OCI-LY7 (cell line): ENCODE data around the gene CTDSPL2. TPM values are rescaled to one million over a fixed set of nuclear protein-coding genes. Genes with fewer than 3 reads are reported as not detected.
"Not testable (repeated sequence)": the region's sequence is repeated elsewhere in the genome, so short reads cannot be mapped to it uniquely, and the experiment has no call there.

Experiments used
- BruUV-seq: library from RNA; stranded (reverse); fragments of 400-500 nt; replicated peaks from 2 replicates; lab custom pipeline; 2021; lab: Mats Ljungman, UMichigan
- CTCF ChIA-PET: fragments of 300-600 bp; sonication (Branson Sonifier 250); formaldehyde crosslinking; loops from one replicate; lab custom pipeline; 2022; ENCODE audit warnings: antibody characterized with exemption; ENCODE audit not compliant: unreplicated experiment; lab: Charles Lee
- POLR2A ChIA-PET: fragments of 300-600 bp; sonication (Branson Sonifier 250); formaldehyde crosslinking; loops from one replicate; lab custom pipeline; 2022; ENCODE audit warnings: antibody characterized with exemption; lab: Charles Lee
- DNase-seq: peaks from one replicate; pipeline ENCODE4 v3.0.0-alpha.2; 2015; ENCODE audit warnings: low spot score
- H2AFZ ChIP-seq: fragments of 200-600 bp; sonication (generic), shearing (Covaris generic); 2 replicates; pipeline ENCODE4 v1.6.1; 2014; ENCODE audit warnings: mild to moderate bottlenecking, antibody characterized with exemption, low read length, moderate library complexity
- H3K27ac ChIP-seq: fragments of 200-600 bp; sonication (generic); 2 replicates; pipeline ENCODE4 v1.5.1; 2014; ENCODE audit warnings: mixed run types, low read depth, mild to moderate bottlenecking, moderate library complexity, low read length, inconsistent platforms; ENCODE audit not compliant: poor library complexity, severe bottlenecking
- H3K36me3 ChIP-seq: fragments of 200-600 bp; sonication (generic); 2 replicates; pipeline ENCODE4 v1.6.1; 2014; ENCODE audit warnings: mild to moderate bottlenecking, antibody characterized with exemption, low read length, moderate library complexity, mixed read lengths; ENCODE audit not compliant: insufficient read depth
- H3K4me1 ChIP-seq: fragments of 200-600 bp; sonication (generic); 2 replicates; pipeline ENCODE4 v1.5.1; 2014; ENCODE audit warnings: mild to moderate bottlenecking, low read length; ENCODE audit not compliant: insufficient read depth, poor library complexity, severe bottlenecking
- H3K4me2 ChIP-seq: fragments of 200-600 bp; sonication (generic); 2 replicates; pipeline ENCODE4 v1.6.1; 2014; ENCODE audit warnings: mild to moderate bottlenecking, low read length
- H3K4me3 ChIP-seq: fragments of 200-600 bp; sonication (generic); 2 replicates; pipeline ENCODE4 v1.5.1; 2014; ENCODE audit warnings: mild to moderate bottlenecking, low read depth, low read length; ENCODE audit not compliant: poor library complexity, severe bottlenecking
- H3K79me2 ChIP-seq: fragments of 200-600 bp; sonication (generic); 2 replicates; pipeline ENCODE4 v1.6.1; 2016; ENCODE audit warnings: low read depth, mild to moderate bottlenecking, low read length, moderate library complexity, mixed read lengths; ENCODE audit not compliant: insufficient read depth
- H3K9me2 ChIP-seq: fragments of 200-600 bp; sonication (generic); 2 replicates; pipeline ENCODE4 v1.6.1; 2016; ENCODE audit warnings: mild to moderate bottlenecking, low read length, mixed read lengths; ENCODE audit not compliant: insufficient read depth
- H3K9me3 ChIP-seq: fragments of 200-600 bp; sonication (generic); 2 replicates; pipeline ENCODE4 v1.6.1; 2014; ENCODE audit warnings: mild to moderate bottlenecking, mixed run types, low read length, mixed read lengths
- H4K20me1 ChIP-seq: fragments of 200-600 bp; sonication (generic); 2 replicates; pipeline ENCODE4 v1.6.1; 2014; ENCODE audit warnings: mild to moderate bottlenecking, antibody characterized with exemption, low read length, moderate library complexity, mixed read lengths; ENCODE audit not compliant: insufficient read depth
- EZH2phosphoT487 ChIP-seq: fragments of 200-600 bp; sonication (generic); IDR thresholded peaks from 2 replicates; pipeline ENCODE4 v1.6.1; 2018; ENCODE audit warnings: low read depth, borderline replicate concordance, mild to moderate bottlenecking, mixed run types, antibody characterized with exemption, low read length, moderate library complexity, mixed read lengths
- intact Hi-C: fragments of 100-400 bp; cut with micrococcal nuclease; formaldehyde crosslinking; loops from one replicate; pipeline ENCODE4 v1.10.0; 2022; ENCODE audit not compliant: unreplicated experiment
- total RNA-seq, 2 experiments: library from RNA; depleted of rRNA in 1 of 2; stranded (reverse); fragments of >200 nt in 1 of 2; shearing (Covaris generic) in 1 of 2; gene quantifications; 2 replicates each; pipeline ENCODE4 v1.2.3, GENCODE V29; 2014 to 2022
- TF ChIP-seq, protein P1 (sequence below): fragments of 200-600 bp; sonication (generic); conservative IDR thresholded peaks from 2 replicates; pipeline ENCODE4 v1.5.1; 2014; ENCODE audit warnings: mild to moderate bottlenecking, antibody characterized with exemption, low read length, moderate library complexity, mixed read lengths

Gene CTDSPL2
- total RNA-seq, 2 experiments from 2014 or later: 88.0 to 138 TPM

GRCh38 chr15:44529864-44530604, 102.6 kb downstream of the CTDSPL2 start:
- Histone ChIP-seq H4K20me1 (no peaks in the 10 kb centered on the region), H3K79me2 (no peaks in the 10 kb centered on the region), H3K27ac (no peak overlapping the region), H3K4me1 (no peaks in the 10 kb centered on the region), H3K4me3 (no peak overlapping the region), H2AFZ (no peak overlapping the region), H3K9me3 (no peaks in the 10 kb centered on the region), H3K36me3 (peaks cover 27% of the 10 kb centered on the region; the same call in 1 of the 2 replicates), H3K9me2 (no peaks in the 10 kb centered on the region), H3K4me2 (no peak overlapping the region)
- DNase-seq: no peak
- no peak for TF ChIP-seq EZH2phosphoT487
- TF ChIP-seq, protein P1, sequence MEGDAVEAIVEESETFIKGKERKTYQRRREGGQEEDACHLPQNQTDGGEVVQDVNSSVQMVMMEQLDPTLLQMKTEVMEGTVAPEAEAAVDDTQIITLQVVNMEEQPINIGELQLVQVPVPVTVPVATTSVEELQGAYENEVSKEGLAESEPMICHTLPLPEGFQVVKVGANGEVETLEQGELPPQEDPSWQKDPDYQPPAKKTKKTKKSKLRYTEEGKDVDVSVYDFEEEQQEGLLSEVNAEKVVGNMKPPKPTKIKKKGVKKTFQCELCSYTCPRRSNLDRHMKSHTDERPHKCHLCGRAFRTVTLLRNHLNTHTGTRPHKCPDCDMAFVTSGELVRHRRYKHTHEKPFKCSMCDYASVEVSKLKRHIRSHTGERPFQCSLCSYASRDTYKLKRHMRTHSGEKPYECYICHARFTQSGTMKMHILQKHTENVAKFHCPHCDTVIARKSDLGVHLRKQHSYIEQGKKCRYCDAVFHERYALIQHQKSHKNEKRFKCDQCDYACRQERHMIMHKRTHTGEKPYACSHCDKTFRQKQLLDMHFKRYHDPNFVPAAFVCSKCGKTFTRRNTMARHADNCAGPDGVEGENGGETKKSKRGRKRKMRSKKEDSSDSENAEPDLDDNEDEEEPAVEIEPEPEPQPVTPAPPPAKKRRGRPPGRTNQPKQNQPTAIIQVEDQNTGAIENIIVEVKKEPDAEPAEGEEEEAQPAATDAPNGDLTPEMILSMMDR: no peak
- CTCF ChIA-PET: no interaction called here
- POLR2A ChIA-PET: interaction anchor here (0.7 kb wide), 1 partner anchor 137 kb away, joined by 4 read pairs; no protein-coding TSS in a partner anchor
- intact Hi-C loops: no loop called here
- TSS peak; percentile 35 for BruUV-seq

DNA sequence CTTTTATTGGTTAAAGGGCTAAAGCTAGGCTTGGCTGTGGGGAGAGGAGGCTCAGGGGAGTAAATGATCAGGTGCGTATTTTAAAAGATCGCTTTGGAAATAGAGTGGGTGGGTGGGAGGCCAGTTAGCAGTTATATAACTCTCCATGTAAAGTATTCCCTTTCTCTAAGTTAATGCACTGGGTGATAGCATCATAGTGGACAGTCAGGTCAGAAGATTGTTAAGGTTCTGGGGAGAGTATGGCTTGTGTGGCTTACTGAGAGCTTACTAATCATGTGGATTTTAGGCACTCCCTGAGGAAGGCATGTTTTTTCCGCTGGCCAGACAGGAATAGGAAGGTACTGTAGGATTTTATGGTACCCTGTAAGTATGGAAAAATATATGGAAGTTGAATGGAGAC, 103.2 kb downstream of the CTDSPL2 start:
- Histone ChIP-seq H3K9me2 (no peaks in the 10 kb centered on the region), H3K36me3 (peaks cover 21% of the 10 kb centered on the region; the same call in 1 of the 2 replicates), H3K79me2 (no peaks in the 10 kb centered on the region), H4K20me1 (no peaks in the 10 kb centered on the region), H3K27ac (no peak overlapping the region), H3K4me1 (peaks cover 2% of the 10 kb centered on the region), H3K9me3 (no peaks in the 10 kb centered on the region), H3K4me2 (no peak overlapping the region), H3K4me3 (no peak overlapping the region), H2AFZ (no peak overlapping the region)
- POLR2A ChIA-PET: interaction anchor here (0.7 kb wide), 1 partner anchor 137 kb away, joined by 4 read pairs; no protein-coding TSS in a partner anchor
- CTCF ChIA-PET: no interaction called here
- TF ChIP-seq, protein P1: no peak
- no peak for TF ChIP-seq EZH2phosphoT487
- intact Hi-C loops: no loop called here
- no TSS peak for BruUV-seq
- DNase-seq: no peak

- H3K4me1 ChIP-seq, H3K4me2 ChIP-seq, H3K27ac ChIP-seq, DNase-seq, H2AFZ ChIP-seq, CTCF ChIA-PET, H3K9me2 ChIP-seq, H3K9me3 ChIP-seq, intact Hi-C loops, H3K4me3 ChIP-seq, H4K20me1 ChIP-seq, H3K36me3 ChIP-seq, BruUV-seq, H3K79me2 ChIP-seq: not testable (repeated sequence)
- POLR2A ChIA-PET: interaction anchor here (1.2 kb wide), 1 partner anchor 607 kb away, joined by 3 read pairs; no protein-coding TSS in a partner anchor
Observed at GRCh38 chr15:44532275-44532674, 104.8 kb downstream of the CTDSPL2 start.
